ENCODE results near the gene VEZF1.

- TF ChIP-seq CTCF (IDR thresholded peaks at IDR 0.05; ENCODE audit: low read depth, low read length) (no peak), EZH2phosphoT487 (IDR thresholded peaks at IDR 0.05; ENCODE audit: low read depth) (no peak)
Observed at GRCh38 chr17:57947369-57947768, 40.7 kb downstream of the VEZF1 start.

All from OCI-LY3 (cell line).